Uterus (tissue), 4 donors: ENCODE results near the gene ESPN. TPM values are rescaled to one million over a fixed set of nuclear protein-coding genes. Genes with fewer than 3 reads are reported as not detected.
"Not testable (repeated sequence)": the region's sequence is repeated elsewhere in the genome, so short reads cannot be mapped to it uniquely, and the experiment has no call there.

Source experiments
- DNase-seq, 2 donors: peaks; one replicate each; pipeline ENCODE4 v3.0.0-alpha.2; 2019 to 2020
- H3K27ac ChIP-seq, 2 donors: fragments of 200-600 bp; sonication (generic); 1 replicate in 1 of 2; 2 replicates in 1 of 2; pipeline ENCODE4 v1.5.1; 2016 to 2018
- H3K27me3 ChIP-seq, 2 donors: fragments of 200-600 bp; sonication (generic); one replicate each; pipeline ENCODE4 v1.5.1; 2018 to 2019; ENCODE audit warnings: control low read depth in 1 of 2
- H3K36me3 ChIP-seq, 2 donors: fragments of 200-600 bp; sonication (generic); one replicate each; pipeline ENCODE4 v1.5.1; 2019; ENCODE audit warnings: control low read depth in 1 of 2
- H3K4me1 ChIP-seq, 2 donors: fragments of 200-600 bp; sonication (generic); one replicate each; pipeline ENCODE4 v1.5.1; 2018 to 2019; ENCODE audit warnings: control low read depth in 1 of 2
- H3K4me3 ChIP-seq, 2 donors: fragments of 200-600 bp; sonication (generic); 1 replicate in 1 of 2; 2 replicates in 1 of 2; pipeline ENCODE4 v1.5.1; 2018 to 2019; ENCODE audit warnings: mild to moderate bottlenecking in 1 of 2
- H3K9me3 ChIP-seq, 2 donors: fragments of 200-600 bp; sonication (generic); one replicate each; pipeline ENCODE4 v1.5.1; 2019; ENCODE audit warnings: control low read depth in 1 of 2
- POLR2A ChIP-seq, 2 donors: fragments of 450-650 bp; IDR thresholded peaks; one replicate each; pipeline ENCODE4 v1.6.1; 2016; ENCODE audit warnings: antibody characterized with exemption in 2 of 2, mild to moderate bottlenecking in 1 of 2, moderate library complexity in 1 of 2
- intact Hi-C: fragments of 100-400 bp; cut with DNase I; formaldehyde crosslinking; loops from one replicate; pipeline ENCODE4 v1.15.1; 2023; ENCODE audit warnings: low total_unique reads
- total RNA-seq, 4 donors: library from RNA; depleted of rRNA in 3 of 4; stranded (reverse); fragments of >200 nt in 3 of 4; gene quantifications; one replicate each; pipeline versions ENCODE4 v1.1.0 to v1.2.4, GENCODE V29; 2014 to 2023
- TF ChIP-seq, protein P1 (sequence below), 4 experiments: fragments of 200-600 bp in 2 of 4; fragments of 450-650 bp in 2 of 4; sonication (generic) in 2 of 4; IDR thresholded peaks; one replicate each; pipeline ENCODE4 v1.5.1; 2016 to 2019; ENCODE audit warnings: antibody characterized with exemption in 4 of 4, mild to moderate bottlenecking in 2 of 4, moderate library complexity in 1 of 4
- donor health status: DM: yes; HTN: yes; CAD: no.

ESPN gene
- total RNA-seq, 4 donors from 2014 or later: 0.58 to 2.5 TPM; not detected in 2

DNA sequence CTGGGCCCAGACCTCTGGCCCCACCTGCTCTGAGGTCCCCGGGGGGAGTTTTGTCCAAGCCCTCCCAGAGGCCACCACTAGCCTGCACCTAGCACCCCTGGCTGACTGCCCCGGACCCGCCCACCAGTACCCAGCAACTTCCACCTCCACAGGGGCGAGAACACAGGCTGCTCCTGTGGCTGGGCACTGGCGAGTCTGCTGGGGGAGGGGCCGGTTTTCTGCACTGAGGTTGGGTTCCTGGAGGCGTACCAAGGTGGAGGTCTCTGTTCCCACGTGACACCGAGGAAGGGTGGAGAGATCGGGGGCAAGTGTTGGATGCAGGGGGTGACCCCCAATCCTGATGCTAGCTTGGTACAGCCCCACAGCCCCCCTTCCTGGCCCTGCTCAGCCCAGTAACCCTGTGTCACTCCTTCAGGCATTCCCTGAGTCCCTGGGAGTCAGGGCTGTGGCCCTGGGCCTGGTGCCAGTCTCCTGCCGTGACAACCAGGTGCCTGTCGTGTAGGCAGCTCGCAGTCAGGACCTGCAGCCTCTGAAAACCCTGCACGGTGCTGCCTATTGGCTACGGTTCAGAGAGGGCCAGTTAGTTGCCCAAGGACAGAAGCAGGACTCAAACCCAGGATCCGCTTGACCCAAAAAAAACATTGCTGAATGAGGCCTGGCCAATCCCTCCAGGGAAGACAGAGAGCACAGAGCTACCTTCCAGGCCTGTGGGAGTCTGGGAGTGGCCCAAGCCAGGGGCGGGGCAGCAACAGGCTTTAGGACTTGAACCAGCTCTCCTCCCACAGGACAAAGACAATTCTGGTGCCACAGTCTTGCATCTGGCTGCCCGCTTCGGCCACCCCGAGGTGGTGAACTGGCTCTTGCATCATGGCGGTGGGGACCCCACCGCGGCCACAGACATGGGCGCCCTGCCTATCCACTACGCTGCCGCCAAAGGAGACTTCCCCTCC, 3.1 kb downstream of the ESPN start:
- H3K4me1 ChIP-seq: peaks cover 0 to 13% of the 10 kb centered on the region in 2 donors

DNA sequence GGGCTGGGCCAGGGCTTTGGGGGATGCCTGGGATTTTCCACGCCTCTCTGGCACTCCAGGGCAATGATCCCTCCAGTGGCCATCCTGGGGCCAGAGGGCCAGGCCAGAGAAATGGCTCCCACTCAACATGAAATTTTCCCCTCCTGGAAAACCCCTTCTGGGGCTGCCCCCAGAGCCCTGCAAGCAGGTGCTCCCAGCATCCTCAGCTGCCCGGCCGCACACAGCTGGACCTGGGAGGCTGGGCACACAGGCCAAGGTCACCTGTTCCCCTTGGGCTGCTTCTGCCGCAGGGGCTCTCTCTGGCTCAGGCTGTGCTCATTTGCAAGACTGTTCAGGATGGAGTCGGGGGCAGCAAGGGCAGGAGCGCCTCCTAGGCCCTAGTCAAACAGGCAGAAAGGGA, 3.9 kb downstream of the ESPN start:
- H3K27me3 ChIP-seq: peaks cover 16 to 36% of the 10 kb centered on the region in 2 donors
- DNase-seq, intact Hi-C loops, H3K27ac ChIP-seq, H3K4me3 ChIP-seq, H3K9me3 ChIP-seq, H3K4me1 ChIP-seq, H3K36me3 ChIP-seq: not testable (repeated sequence)

More for the DNA sequence above, 3.1 kb downstream of the ESPN start:
- DNase-seq: no peak
- TF ChIP-seq, protein P1, sequence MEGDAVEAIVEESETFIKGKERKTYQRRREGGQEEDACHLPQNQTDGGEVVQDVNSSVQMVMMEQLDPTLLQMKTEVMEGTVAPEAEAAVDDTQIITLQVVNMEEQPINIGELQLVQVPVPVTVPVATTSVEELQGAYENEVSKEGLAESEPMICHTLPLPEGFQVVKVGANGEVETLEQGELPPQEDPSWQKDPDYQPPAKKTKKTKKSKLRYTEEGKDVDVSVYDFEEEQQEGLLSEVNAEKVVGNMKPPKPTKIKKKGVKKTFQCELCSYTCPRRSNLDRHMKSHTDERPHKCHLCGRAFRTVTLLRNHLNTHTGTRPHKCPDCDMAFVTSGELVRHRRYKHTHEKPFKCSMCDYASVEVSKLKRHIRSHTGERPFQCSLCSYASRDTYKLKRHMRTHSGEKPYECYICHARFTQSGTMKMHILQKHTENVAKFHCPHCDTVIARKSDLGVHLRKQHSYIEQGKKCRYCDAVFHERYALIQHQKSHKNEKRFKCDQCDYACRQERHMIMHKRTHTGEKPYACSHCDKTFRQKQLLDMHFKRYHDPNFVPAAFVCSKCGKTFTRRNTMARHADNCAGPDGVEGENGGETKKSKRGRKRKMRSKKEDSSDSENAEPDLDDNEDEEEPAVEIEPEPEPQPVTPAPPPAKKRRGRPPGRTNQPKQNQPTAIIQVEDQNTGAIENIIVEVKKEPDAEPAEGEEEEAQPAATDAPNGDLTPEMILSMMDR (IDR thresholded peaks at IDR 0.05): no peak
- no peak for TF ChIP-seq POLR2A (IDR thresholded peaks at IDR 0.05)
- Histone ChIP-seq H3K36me3 (no peaks in the 10 kb centered on the region), H3K9me3 (no peaks in the 10 kb centered on the region), H3K27ac (no peak overlapping the region), H3K4me3 (no peak overlapping the region), H3K27me3 (peaks cover 16 to 43% of the 10 kb centered on the region in 2 donors)
- intact Hi-C loops: no loop called here

DNA sequence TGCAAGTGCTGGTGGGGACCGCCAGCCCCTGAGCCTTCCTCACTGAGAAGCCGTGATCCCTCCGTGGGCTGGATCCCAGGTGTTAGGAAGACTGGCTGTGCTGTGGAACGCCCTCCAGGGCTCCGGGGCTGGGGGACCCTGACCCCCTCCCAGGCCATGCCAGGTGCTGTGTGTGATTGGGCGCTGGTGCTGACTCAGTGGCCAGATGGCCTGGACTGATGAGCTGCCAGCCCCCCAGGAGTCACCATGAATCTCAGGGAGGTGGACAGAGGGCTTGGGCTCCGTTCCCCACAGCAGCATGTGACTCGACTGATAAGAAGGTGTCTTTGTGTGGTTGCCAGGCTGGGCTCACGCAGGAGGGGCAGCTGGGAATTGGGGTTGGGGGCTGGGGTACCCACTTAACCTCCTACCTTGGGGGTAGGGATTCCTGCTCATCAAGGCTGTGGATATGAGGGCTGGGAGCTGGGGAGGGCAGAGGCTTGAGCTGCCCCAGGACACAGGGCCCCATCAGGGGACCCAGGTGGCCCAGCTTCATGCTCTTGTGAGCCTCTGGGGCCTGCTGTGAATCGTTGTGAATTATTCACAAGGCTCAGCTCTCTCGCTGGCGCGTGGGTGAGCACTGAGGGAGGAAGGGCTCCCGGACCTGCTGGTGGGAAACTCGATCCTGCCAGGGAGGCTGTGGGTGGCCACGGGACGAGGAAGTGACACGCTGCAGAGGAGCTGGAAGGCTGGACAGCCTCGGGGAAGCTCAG, 5.3 kb downstream of the ESPN start:
- H3K4me1 ChIP-seq, intact Hi-C loops, H3K9me3 ChIP-seq, H3K27ac ChIP-seq, H3K4me3 ChIP-seq, DNase-seq, H3K36me3 ChIP-seq: not testable (repeated sequence)
- H3K27me3 ChIP-seq: peaks cover 11 to 29% of the 10 kb centered on the region in 2 donors

DNA sequence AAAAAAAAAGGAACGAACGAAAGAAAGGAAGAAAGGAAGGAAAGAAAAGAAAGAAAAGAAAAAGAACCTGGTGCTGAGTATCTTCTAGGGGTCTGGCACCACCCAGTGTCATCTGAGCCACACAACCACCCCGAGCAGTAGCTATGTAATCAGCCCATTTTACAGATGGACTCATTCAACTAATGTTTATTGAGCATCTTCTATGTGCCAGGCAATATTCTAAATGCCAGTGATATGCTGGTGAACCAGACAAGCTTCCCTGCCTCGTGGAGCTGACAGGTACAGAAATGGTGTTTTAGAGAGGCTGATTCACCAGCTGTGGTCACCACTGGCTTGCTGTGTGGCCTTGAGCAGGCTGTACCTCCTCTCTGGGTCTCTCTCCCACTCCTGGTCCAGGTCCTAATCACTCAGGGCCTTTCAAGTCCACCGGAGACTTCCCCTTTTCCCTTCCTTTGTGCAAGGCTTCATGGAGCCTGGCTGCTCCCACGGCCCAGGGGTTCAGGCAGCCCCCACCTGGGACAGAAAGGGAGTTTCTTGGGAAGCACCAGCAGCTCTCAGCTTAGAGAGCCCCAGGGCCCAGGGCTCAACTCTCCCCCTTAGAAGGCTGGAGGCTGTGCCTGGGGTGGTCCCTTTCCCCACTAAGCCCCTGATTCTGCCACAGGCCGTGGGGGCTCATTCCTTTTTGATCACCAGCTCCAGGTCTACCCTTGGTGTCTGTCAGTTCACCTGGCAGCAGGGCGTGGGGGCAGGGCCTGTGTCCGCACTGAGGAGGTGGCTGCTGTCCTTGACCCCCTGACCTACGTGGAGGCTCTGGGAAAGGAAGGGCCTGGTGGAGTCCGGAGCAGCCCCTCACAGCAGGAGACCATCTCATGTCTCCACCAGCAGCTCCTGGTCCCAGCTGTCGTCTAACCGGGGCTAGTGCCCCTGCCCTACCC, 7.3 kb downstream of the ESPN start:
- H3K27ac ChIP-seq, intact Hi-C loops, DNase-seq, H3K36me3 ChIP-seq, H3K4me3 ChIP-seq, H3K4me1 ChIP-seq, H3K9me3 ChIP-seq: not testable (repeated sequence)
- H3K27me3 ChIP-seq: peaks cover 0 to 11% of the 10 kb centered on the region in 2 donors

DNA sequence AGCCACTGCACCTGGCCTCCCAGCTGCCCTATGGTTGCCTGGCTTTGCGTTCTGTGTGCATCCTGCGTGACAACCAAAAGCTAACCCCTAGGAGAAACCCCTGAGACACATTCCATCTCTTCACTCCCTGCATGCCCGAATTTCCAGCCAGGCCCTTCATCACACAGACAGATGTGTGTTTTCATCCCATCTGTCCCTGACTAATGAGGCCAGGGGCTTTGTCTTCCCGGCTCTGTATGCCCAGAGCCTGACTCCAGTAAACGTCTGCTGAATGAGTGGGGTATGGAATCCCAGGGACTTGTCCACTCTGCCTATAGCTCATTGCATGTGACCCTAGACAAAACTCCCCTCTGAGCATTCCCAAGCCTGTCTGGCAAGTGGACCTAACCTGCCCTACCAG, 9.6 kb downstream of the ESPN start:
- intact Hi-C loops: no loop called here
- H3K27ac ChIP-seq: no peak overlapping the region

More for the DNA sequence above, 9.6 kb downstream of the ESPN start:
- no peak for TF ChIP-seq POLR2A (IDR thresholded peaks at IDR 0.05)
- TF ChIP-seq, protein P1 (IDR thresholded peaks at IDR 0.05): no peak
- no peaks in the 10 kb centered on the region for H3K4me1 ChIP-seq
- H3K27me3 ChIP-seq: no peaks in the 10 kb centered on the region
- H3K4me3 ChIP-seq: no peak overlapping the region
- H3K9me3 ChIP-seq: no peaks in the 10 kb centered on the region
- DNase-seq: no peak
- no peaks in the 10 kb centered on the region for H3K36me3 ChIP-seq
